Gastrocnemius medialis (tissue), 4 donors: ENCODE results near the gene NDUFA13. TPM values are rescaled to one million over a fixed set of nuclear protein-coding genes. Genes with fewer than 3 reads are reported as not detected.

Source experiments
- ATAC-seq, 2 donors: fragments of 150-250 bp; one replicate each; pipeline ENCODE4 v1.9.1; 2016
- DNase-seq, 2 donors: peaks; one replicate each; pipeline ENCODE4 v3.0.0-alpha.2; 2019
- H3K27ac ChIP-seq, 4 donors: fragments of 200-600 bp; sonication (generic); 1 replicate in 1 of 4; 2 replicates in 3 of 4; pipeline ENCODE4 v1.5.1; 2016 to 2018; ENCODE audit warnings: mild to moderate bottlenecking in 2 of 4, moderate library complexity in 1 of 4
- H3K27me3 ChIP-seq, 3 donors: fragments of 200-600 bp; sonication (generic) in 2 of 3; 1 replicate in 1 of 3; 2 replicates in 2 of 3; pipeline versions ENCODE4 v1.5.1 to v1.6.0; 2016 to 2019; ENCODE audit warnings: mild to moderate bottlenecking in 1 of 3, moderate library complexity in 1 of 3
- H3K36me3 ChIP-seq, 2 donors: fragments of 200-600 bp; sonication (generic) in 1 of 2; one replicate each; pipeline ENCODE4 v1.5.1; 2017 to 2018
- H3K4me1 ChIP-seq, 2 donors: fragments of 200-600 bp; sonication (generic) in 1 of 2; one replicate each; pipeline ENCODE4 v1.5.1; 2016 to 2017; ENCODE audit warnings: mild to moderate bottlenecking in 2 of 2
- H3K4me3 ChIP-seq, 4 donors: fragments of 200-600 bp; sonication (generic) in 3 of 4; 1 replicate in 1 of 4; 2 replicates in 3 of 4; pipeline ENCODE4 v1.5.1; 2016 to 2019; ENCODE audit warnings: mild to moderate bottlenecking in 2 of 4
- H3K9me3 ChIP-seq, 3 donors: fragments of 200-600 bp; sonication (generic) in 2 of 3; 1 replicate in 1 of 3; 2 replicates in 2 of 3; pipeline ENCODE4 v1.5.1; 2016 to 2019
- CTCF ChIP-seq, 5 experiments: fragments of 450-650 bp in 3 of 5; fragments of 200-600 bp in 2 of 5; sonication (generic) in 2 of 5; IDR thresholded peaks in 4 of 5; conservative IDR thresholded peaks in 1 of 5; 1 replicate in 4 of 5; 2 replicates in 1 of 5; pipeline ENCODE4 v1.5.1; 2016 to 2019; ENCODE audit warnings: antibody characterized with exemption in 5 of 5, mild to moderate bottlenecking in 3 of 5, moderate library complexity in 3 of 5
- POLR2A ChIP-seq, 2 donors: fragments of 450-650 bp; IDR thresholded peaks; one replicate each; pipeline ENCODE4 v1.6.1; 2017; ENCODE audit warnings: antibody characterized with exemption in 2 of 2, mild to moderate bottlenecking in 2 of 2, moderate library complexity in 2 of 2
- in situ Hi-C, 4 donors: fragments of 200-750 bp; cut with MboI; loops; one replicate each; pipeline versions ENCODE4 v1.15.0 to v1.8.0; 2017; ENCODE audit warnings: low sequenced_read_pairs in 4 of 4
- intact Hi-C: fragments of 100-400 bp; cut with DNase I; formaldehyde crosslinking; loops from one replicate; pipeline ENCODE4 v1.15.1; 2023; ENCODE audit warnings: low total_unique reads
- total RNA-seq, 4 donors: library from RNA; depleted of rRNA; stranded (reverse); fragments of >200 nt; gene quantifications; one replicate each; pipeline versions ENCODE4 v1.1.0 to v1.2.3, GENCODE V29; 2016

The NDUFA13 gene
- total RNA-seq, 4 donors from 2014 or later = 41.8 to 201 (median 50.5) TPM

GRCh38 chr19:19558636-19559035, 42.6 kb downstream of the NDUFA13 start:
- no peak overlapping the region for H3K27ac ChIP-seq
- H3K4me3 ChIP-seq = no peak overlapping the region
- no peaks in the 10 kb centered on the region for H3K36me3 ChIP-seq
- ATAC-seq = no peak
- H3K4me1 ChIP-seq = no peaks in the 10 kb centered on the region
- no peaks in the 10 kb centered on the region for H3K9me3 ChIP-seq
- no peak for TF ChIP-seq CTCF (IDR thresholded peaks at IDR 0.05 in 4 of 5, conservative IDR thresholded peaks at IDR 0.05 in 1 of 5)
- no peak for TF ChIP-seq POLR2A (IDR thresholded peaks at IDR 0.05)
- peaks cover 0 to 3% (median 0%) of the 10 kb centered on the region in 3 donors for H3K27me3 ChIP-seq
- in situ Hi-C loops = no loop called here
- DNase-seq = no peak
- intact Hi-C loops = no loop called here

GRCh38 chr19:19559931-19560330, 43.9 kb downstream of the NDUFA13 start:
- ATAC-seq = no peak
- in situ Hi-C loops = no loop called here
- no peak for TF ChIP-seq POLR2A (IDR thresholded peaks at IDR 0.05)
- TF ChIP-seq CTCF (IDR thresholded peaks at IDR 0.05 in 4 of 5, conservative IDR thresholded peaks at IDR 0.05 in 1 of 5) = no peak

GRCh38 chr19:19561946-19562664, 46.1 kb downstream of the NDUFA13 start:
- DNase-seq (no peak), ATAC-seq (no peak)
- no peak for TF ChIP-seq CTCF (IDR thresholded peaks at IDR 0.05 in 4 of 5, conservative IDR thresholded peaks at IDR 0.05 in 1 of 5)
- no peak for TF ChIP-seq POLR2A (IDR thresholded peaks at IDR 0.05)
- H3K9me3 ChIP-seq = no peaks in the 10 kb centered on the region
- no peak overlapping the region for H3K27ac ChIP-seq
- H3K4me1 ChIP-seq = no peaks in the 10 kb centered on the region
- intact Hi-C loops = no loop called here
- H3K27me3 ChIP-seq = no peaks in the 10 kb centered on the region
- no peak overlapping the region for H3K4me3 ChIP-seq
- in situ Hi-C loops = no loop called here
- no peaks in the 10 kb centered on the region for H3K36me3 ChIP-seq

More at GRCh38 chr19:19559931-19560330, 43.9 kb downstream of the NDUFA13 start:
- Histone ChIP-seq H3K4me1 (no peaks in the 10 kb centered on the region), H3K4me3 (no peak overlapping the region), H3K9me3 (no peaks in the 10 kb centered on the region), H3K27me3 (no peaks in the 10 kb centered on the region), H3K27ac (no peak overlapping the region), H3K36me3 (no peaks in the 10 kb centered on the region)
- DNase-seq = no peak
- intact Hi-C loops = no loop called here

GRCh38 chr19:19562665-19563347, 46.8 kb downstream of the NDUFA13 start:
- Histone ChIP-seq H3K4me3 (no peak overlapping the region), H3K9me3 (no peaks in the 10 kb centered on the region), H3K27me3 (no peaks in the 10 kb centered on the region), H3K36me3 (no peaks in the 10 kb centered on the region), H3K4me1 (no peaks in the 10 kb centered on the region), H3K27ac (no peak overlapping the region)
- in situ Hi-C loops = no loop called here
- DNase-seq = no peak
- no peak for ATAC-seq
- intact Hi-C loops = no loop called here
- no peak for TF ChIP-seq POLR2A (IDR thresholded peaks at IDR 0.05)
- no peak for TF ChIP-seq CTCF (IDR thresholded peaks at IDR 0.05 in 4 of 5, conservative IDR thresholded peaks at IDR 0.05 in 1 of 5)
